Measurements from ENCODE around the gene HHIPL2.

The HHIPL2 gene

DNA sequence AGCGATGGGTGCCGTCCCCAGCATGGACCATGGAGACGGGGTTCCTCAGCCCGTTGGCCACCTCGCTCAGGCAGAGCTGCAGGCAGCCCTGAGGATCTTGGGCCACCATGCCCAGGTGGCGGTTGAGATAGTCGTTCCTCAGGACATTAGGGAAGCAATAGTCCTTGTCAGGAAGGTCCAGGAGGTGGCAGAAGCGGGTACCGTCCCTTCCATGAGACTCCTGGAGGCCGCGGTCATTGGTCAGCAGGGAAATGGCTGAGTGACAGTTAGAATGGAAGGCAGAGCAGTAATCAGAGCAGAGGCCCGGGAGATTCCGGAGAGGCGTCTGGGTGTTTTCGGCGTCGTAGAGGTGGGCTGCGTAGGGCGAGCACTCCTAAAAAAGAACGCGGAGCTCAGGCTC lies 4.1 kb downstream of the HHIPL2 start:
- TF ChIP-seq, protein P1, sequence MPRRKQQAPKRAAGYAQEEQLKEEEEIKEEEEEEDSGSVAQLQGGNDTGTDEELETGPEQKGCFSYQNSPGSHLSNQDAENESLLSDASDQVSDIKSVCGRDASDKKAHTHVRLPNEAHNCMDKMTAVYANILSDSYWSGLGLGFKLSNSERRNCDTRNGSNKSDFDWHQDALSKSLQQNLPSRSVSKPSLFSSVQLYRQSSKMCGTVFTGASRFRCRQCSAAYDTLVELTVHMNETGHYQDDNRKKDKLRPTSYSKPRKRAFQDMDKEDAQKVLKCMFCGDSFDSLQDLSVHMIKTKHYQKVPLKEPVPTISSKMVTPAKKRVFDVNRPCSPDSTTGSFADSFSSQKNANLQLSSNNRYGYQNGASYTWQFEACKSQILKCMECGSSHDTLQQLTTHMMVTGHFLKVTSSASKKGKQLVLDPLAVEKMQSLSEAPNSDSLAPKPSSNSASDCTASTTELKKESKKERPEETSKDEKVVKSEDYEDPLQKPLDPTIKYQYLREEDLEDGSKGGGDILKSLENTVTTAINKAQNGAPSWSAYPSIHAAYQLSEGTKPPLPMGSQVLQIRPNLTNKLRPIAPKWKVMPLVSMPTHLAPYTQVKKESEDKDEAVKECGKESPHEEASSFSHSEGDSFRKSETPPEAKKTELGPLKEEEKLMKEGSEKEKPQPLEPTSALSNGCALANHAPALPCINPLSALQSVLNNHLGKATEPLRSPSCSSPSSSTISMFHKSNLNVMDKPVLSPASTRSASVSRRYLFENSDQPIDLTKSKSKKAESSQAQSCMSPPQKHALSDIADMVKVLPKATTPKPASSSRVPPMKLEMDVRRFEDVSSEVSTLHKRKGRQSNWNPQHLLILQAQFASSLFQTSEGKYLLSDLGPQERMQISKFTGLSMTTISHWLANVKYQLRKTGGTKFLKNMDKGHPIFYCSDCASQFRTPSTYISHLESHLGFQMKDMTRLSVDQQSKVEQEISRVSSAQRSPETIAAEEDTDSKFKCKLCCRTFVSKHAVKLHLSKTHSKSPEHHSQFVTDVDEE (CRISPR knock-in tag; IDR thresholded peaks at IDR 0.05), result no peak
- TF ChIP-seq, protein P2, sequence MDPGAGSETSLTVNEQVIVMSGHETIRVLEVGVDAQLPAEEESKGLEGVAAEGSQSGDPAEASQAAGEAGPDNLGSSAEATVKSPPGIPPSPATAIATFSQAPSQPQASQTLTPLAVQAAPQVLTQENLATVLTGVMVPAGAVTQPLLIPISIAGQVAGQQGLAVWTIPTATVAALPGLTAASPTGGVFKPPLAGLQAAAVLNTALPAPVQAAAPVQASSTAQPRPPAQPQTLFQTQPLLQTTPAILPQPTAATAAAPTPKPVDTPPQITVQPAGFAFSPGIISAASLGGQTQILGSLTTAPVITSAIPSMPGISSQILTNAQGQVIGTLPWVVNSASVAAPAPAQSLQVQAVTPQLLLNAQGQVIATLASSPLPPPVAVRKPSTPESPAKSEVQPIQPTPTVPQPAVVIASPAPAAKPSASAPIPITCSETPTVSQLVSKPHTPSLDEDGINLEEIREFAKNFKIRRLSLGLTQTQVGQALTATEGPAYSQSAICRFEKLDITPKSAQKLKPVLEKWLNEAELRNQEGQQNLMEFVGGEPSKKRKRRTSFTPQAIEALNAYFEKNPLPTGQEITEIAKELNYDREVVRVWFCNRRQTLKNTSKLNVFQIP (CRISPR knock-in tag; IDR thresholded peaks at IDR 0.05; ENCODE audit: borderline replicate concordance, low read depth), result no peak
- TF ChIP-seq, protein P3, sequence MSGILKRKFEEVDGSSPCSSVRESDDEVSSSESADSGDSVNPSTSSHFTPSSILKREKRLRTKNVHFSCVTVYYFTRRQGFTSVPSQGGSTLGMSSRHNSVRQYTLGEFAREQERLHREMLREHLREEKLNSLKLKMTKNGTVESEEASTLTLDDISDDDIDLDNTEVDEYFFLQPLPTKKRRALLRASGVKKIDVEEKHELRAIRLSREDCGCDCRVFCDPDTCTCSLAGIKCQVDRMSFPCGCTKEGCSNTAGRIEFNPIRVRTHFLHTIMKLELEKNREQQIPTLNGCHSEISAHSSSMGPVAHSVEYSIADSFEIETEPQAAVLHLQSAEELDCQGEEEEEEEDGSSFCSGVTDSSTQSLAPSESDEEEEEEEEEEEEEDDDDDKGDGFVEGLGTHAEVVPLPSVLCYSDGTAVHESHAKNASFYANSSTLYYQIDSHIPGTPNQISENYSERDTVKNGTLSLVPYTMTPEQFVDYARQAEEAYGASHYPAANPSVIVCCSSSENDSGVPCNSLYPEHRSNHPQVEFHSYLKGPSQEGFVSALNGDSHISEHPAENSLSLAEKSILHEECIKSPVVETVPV (CRISPR knock-in tag; IDR thresholded peaks at IDR 0.05), result no peak
- no peak for TF ChIP-seq OSR1 (CRISPR knock-in tag; IDR thresholded peaks at IDR 0.05)
- no peak for TF ChIP-seq ZNF8 (CRISPR knock-in tag; IDR thresholded peaks at IDR 0.05)
- TF ChIP-seq ZNF70 (CRISPR knock-in tag; IDR thresholded peaks at IDR 0.05), result no peak
- TF ChIP-seq BACH2 (CRISPR knock-in tag; IDR thresholded peaks at IDR 0.05; ENCODE audit: borderline replicate concordance), result no peak
- no peak for TF ChIP-seq PPARA (CRISPR knock-in tag; IDR thresholded peaks at IDR 0.05; ENCODE audit: borderline replicate concordance)
- TF ChIP-seq ZC3H10 (CRISPR knock-in tag; IDR thresholded peaks at IDR 0.05), result no peak
- no peak for TF ChIP-seq GLIS3 (CRISPR knock-in tag; IDR thresholded peaks at IDR 0.05)
- no peak for TF ChIP-seq ZFP3 (CRISPR knock-in tag; IDR thresholded peaks at IDR 0.05)
- no peak for ATAC-seq

DNA sequence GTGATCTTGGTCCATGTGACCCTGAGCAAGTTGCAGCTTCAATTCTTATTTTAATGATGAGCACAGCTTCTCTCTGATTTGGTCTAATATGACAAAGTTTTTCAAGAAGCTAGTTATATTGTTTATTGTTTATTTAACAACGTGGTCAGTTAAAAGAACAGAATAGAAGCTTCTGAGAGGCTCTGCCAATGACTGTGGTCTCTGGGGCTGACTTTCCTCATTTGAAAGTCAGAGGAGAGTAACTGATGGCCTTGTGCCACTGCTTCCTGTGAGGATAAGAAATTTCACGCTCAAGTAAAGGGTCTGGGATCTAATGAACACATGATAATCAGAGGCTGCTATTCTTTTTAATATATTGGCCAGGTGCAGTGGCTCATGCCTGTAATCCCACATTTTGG lies 7.3 kb downstream of the HHIPL2 start:
- no peak for ATAC-seq
- TF ChIP-seq ZFP3 (CRISPR knock-in tag; IDR thresholded peaks at IDR 0.05) (no peak), GLIS3 (CRISPR knock-in tag; IDR thresholded peaks at IDR 0.05) (no peak), ISL1 (CRISPR knock-in tag; IDR thresholded peaks at IDR 0.05) (no peak), ZNF70 (CRISPR knock-in tag; IDR thresholded peaks at IDR 0.05) (no peak), TCF4 (CRISPR knock-in tag; IDR thresholded peaks at IDR 0.05; ENCODE audit: borderline replicate concordance) (no peak), ZNF565 (CRISPR knock-in tag; conservative IDR thresholded peaks at IDR 0.05; ENCODE audit: low read depth) (no peak)
- TF ChIP-seq, protein P3 (CRISPR knock-in tag; IDR thresholded peaks at IDR 0.05), result no peak

DNA sequence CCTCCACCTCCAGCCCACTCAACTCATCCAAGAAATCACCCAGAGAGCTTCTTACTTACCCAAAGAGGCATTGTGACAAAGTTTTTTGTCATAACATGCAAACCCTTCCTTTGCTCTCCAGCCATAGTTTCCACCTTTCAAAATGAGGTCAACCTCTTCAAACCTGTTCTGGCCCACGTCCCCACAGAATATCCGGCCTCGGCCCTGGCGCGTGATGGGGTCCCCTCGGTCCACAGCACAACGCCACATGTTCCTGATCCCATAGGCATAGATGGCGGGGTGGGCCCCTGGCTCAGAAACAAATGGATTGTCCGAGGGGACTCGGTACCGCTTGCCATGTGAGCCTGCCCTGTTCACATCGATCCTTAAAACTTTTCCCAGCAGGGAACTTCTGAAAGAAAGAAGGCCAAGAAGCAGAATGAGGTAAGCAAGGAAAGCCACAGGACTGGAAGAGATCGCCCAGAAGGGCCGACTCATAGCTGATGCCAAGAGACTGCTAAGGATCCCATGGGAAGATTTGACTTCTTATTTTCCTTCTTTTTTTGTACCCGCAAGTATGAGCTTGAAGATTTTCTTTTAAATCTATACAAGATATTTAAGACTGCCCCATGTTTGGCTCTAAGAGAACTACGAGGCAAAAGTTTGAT lies 7.8 kb downstream of the HHIPL2 start:
- TF ChIP-seq, protein P2 (CRISPR knock-in tag; IDR thresholded peaks at IDR 0.05; ENCODE audit: borderline replicate concordance, low read depth), result no peak
- TF ChIP-seq ISL1 (CRISPR knock-in tag; IDR thresholded peaks at IDR 0.05) (no peak), OSR1 (CRISPR knock-in tag; IDR thresholded peaks at IDR 0.05) (no peak)
- no peak for ATAC-seq

DNA sequence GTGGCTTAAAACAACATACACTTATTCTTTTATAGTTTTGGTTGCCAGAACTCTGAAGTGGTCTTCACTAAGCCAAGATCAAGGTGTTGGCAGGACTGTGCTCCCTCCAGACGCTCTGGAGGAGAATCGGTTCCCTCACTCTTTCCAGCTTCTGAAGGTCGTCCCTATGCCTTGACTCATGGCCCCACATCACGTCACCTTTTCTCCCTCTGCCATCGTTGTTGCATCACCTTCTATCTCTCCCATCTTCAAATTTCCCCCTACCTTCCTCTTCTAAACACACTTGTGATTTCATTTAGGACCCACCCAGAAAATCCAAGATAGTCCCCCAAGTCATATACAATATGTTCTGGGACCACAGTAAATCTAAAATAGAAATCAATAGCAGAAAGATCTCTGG lies 12.4 kb downstream of the HHIPL2 start:
- no peak for TF ChIP-seq ZFP3 (CRISPR knock-in tag; IDR thresholded peaks at IDR 0.05)
- TF ChIP-seq OSR1 (CRISPR knock-in tag; IDR thresholded peaks at IDR 0.05), result no peak
- TF ChIP-seq TOX (CRISPR knock-in tag; IDR thresholded peaks at IDR 0.05; ENCODE audit: borderline replicate concordance), result no peak

DNA sequence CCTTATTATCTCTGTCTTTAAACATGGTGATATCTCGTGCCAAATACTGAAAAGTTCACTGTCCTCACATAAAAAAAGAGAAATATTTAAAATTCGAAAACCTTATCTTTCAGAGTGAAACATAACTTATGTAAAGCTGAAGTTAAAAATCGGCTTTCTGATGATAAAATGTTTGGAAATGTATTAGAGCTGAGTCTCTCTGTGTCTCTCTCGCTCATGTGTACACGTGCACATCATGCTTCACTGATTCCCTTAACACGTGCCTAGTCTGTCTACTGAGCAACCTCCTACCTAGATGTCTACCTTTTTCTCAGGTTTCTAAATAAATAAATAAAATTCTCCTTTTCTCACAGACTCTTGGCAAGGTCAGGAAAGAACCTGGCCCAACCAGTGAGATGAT lies 17.1 kb downstream of the HHIPL2 start:
- ATAC-seq, result no peak
- TF ChIP-seq BACH2 (CRISPR knock-in tag; IDR thresholded peaks at IDR 0.05; ENCODE audit: borderline replicate concordance) (no peak), OSR1 (CRISPR knock-in tag; IDR thresholded peaks at IDR 0.05) (no peak), ZNF8 (CRISPR knock-in tag; IDR thresholded peaks at IDR 0.05) (no peak)
- TF ChIP-seq, protein P4, sequence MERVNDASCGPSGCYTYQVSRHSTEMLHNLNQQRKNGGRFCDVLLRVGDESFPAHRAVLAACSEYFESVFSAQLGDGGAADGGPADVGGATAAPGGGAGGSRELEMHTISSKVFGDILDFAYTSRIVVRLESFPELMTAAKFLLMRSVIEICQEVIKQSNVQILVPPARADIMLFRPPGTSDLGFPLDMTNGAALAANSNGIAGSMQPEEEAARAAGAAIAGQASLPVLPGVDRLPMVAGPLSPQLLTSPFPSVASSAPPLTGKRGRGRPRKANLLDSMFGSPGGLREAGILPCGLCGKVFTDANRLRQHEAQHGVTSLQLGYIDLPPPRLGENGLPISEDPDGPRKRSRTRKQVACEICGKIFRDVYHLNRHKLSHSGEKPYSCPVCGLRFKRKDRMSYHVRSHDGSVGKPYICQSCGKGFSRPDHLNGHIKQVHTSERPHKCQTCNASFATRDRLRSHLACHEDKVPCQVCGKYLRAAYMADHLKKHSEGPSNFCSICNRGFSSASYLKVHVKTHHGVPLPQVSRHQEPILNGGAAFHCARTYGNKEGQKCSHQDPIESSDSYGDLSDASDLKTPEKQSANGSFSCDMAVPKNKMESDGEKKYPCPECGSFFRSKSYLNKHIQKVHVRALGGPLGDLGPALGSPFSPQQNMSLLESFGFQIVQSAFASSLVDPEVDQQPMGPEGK (CRISPR knock-in tag; IDR thresholded peaks at IDR 0.05; ENCODE audit: borderline replicate concordance), result no peak
- TF ChIP-seq, protein P1 (CRISPR knock-in tag; IDR thresholded peaks at IDR 0.05), result no peak
- TF ChIP-seq, protein P3 (CRISPR knock-in tag; IDR thresholded peaks at IDR 0.05), result no peak

More for the DNA sequence above, 12.4 kb downstream of the HHIPL2 start:
- no peak for ATAC-seq

All from SK-N-SH treated with all-trans-retinoic acid at 6 μM for 48 hours (cell line).